Mesendoderm (in vitro differentiated cells): ENCODE data around the gene HMCN2.

Source experiments
- DNase-seq: peaks from one replicate; pipeline ENCODE4 v3.0.0; 2013
- H2AK5ac ChIP-seq: 2 replicates; pipeline ENCODE4 v1.6.1; 2013; ENCODE audit warnings: low read length, inconsistent platforms
- H2BK120ac ChIP-seq: 2 replicates; pipeline ENCODE4 v1.6.1; 2013; ENCODE audit warnings: low read depth, mild to moderate bottlenecking, low read length, moderate library complexity, mixed read lengths
- H2BK15ac ChIP-seq: replicated peaks from 2 replicates; pipeline ENCODE4 v1.6.1; 2013; ENCODE audit warnings: low read depth, mild to moderate bottlenecking, moderate library complexity
- H2BK5ac ChIP-seq: 2 replicates; pipeline ENCODE4 v1.6.1; 2013; ENCODE audit warnings: low read length, inconsistent platforms
- H3K18ac ChIP-seq: 2 replicates; pipeline ENCODE4 v1.6.1; 2013; ENCODE audit warnings: mild to moderate bottlenecking, low read length, mixed read lengths
- H3K23ac ChIP-seq: one replicate; pipeline ENCODE4 v1.6.1; 2013; ENCODE audit warnings: low read length
- H3K27ac ChIP-seq: 2 replicates; pipeline ENCODE4 v1.5.1; 2013; ENCODE audit warnings: low read depth, mild to moderate bottlenecking, inconsistent platforms, low read length, moderate library complexity
- H3K27me3 ChIP-seq: 2 replicates; pipeline ENCODE4 v1.6.1; 2013; ENCODE audit warnings: low read length, control low read depth, mild to moderate bottlenecking, inconsistent platforms; ENCODE audit not compliant: insufficient read depth, poor library complexity
- H3K36me3 ChIP-seq: 2 replicates; pipeline ENCODE4 v1.6.1; 2013; ENCODE audit warnings: low read length, inconsistent platforms; ENCODE audit not compliant: control insufficient read depth, insufficient read depth
- H3K4ac ChIP-seq: one replicate; pipeline ENCODE4 v1.6.1; 2013; ENCODE audit warnings: low read depth, mild to moderate bottlenecking, low read length, moderate library complexity
- H3K4me1 ChIP-seq: 2 replicates; pipeline ENCODE4 v1.6.1; 2013; ENCODE audit warnings: low read depth, low read length, inconsistent platforms; ENCODE audit not compliant: control insufficient read depth
- H3K4me2 ChIP-seq: 2 replicates; pipeline ENCODE4 v1.6.1; 2013; ENCODE audit warnings: low read length
- H3K4me3 ChIP-seq: 2 replicates; pipeline ENCODE4 v1.5.1; 2013; ENCODE audit warnings: mild to moderate bottlenecking, low read length
- H3K56ac ChIP-seq: one replicate; pipeline ENCODE4 v1.6.1; 2013; ENCODE audit warnings: low read length
- H3K79me1 ChIP-seq: 2 replicates; pipeline ENCODE4 v1.6.1; 2013; ENCODE audit warnings: low read length, inconsistent platforms
- H3K79me2 ChIP-seq: 2 replicates; pipeline ENCODE4 v1.6.1; 2013; ENCODE audit warnings: mild to moderate bottlenecking, low read length; ENCODE audit not compliant: control insufficient read depth, insufficient read depth
- H3K9ac ChIP-seq: 2 replicates; pipeline ENCODE4 v1.6.1; 2013; ENCODE audit warnings: low read length, inconsistent platforms
- H4K5ac ChIP-seq: one replicate; pipeline ENCODE4 v1.6.1; 2013; ENCODE audit warnings: low read length
- H4K8ac ChIP-seq: one replicate; pipeline ENCODE4 v1.6.1; 2013; ENCODE audit warnings: low read depth, mild to moderate bottlenecking, control low read depth, low read length, moderate library complexity
- WGBS: extraction: QIAGEN DNeasy Blood & Tissue Kit; methylation state at CpG from one replicate; pipeline ENCODE4 v1.1.7; 2013; ENCODE audit warnings: low lambda C conversion rate, missing lambda C conversion rate; ENCODE audit not compliant: insufficient coverage; ENCODE audit errors: extremely low coverage; 5-methylcytosine and 5-hydroxymethylcytosine counted together

The HMCN2 gene

DNA sequence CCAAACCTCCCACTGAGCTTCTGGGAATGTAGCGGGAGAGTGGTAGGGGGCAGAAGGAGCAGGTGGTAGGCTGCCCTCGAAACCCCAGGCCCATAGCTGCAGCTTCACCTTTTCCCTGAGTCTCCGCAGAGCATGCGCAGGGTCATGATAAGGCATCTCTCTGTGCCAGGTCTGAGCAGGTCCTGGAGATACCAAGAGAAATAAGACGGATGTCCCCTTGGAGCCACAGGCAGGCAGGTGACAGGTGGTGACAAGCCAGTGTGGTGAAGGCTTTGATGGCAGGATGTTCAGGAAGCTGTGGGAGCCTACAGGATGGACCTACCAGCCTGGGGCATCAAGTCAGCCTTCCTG is 68.1 kb downstream of the HMCN2 start:
- Histone ChIP-seq H2AK5ac (no peak overlapping the region), H2BK120ac (no peak overlapping the region), H3K4ac (no peak overlapping the region), H3K4me1 (no peaks in the 10 kb centered on the region), H3K18ac (no peak overlapping the region), H3K36me3 (no peaks in the 10 kb centered on the region), H3K4me2 (no peak overlapping the region), H4K5ac (no peak overlapping the region), H3K27ac (no peak overlapping the region), H3K79me2 (no peaks in the 10 kb centered on the region), H3K23ac (no peak overlapping the region), H3K56ac (no peak overlapping the region), H3K4me3 (no peak overlapping the region), H2BK5ac (no peak overlapping the region), H3K79me1 (no peaks in the 10 kb centered on the region), H2BK15ac (no peak overlapping the region), H4K8ac (no peak overlapping the region), H3K27me3 (no peaks in the 10 kb centered on the region), H3K9ac (no peak overlapping the region)
- no peak for DNase-seq
- no CpG with 5 or more reads among the region's 5 CpGs for WGBS

DNA sequence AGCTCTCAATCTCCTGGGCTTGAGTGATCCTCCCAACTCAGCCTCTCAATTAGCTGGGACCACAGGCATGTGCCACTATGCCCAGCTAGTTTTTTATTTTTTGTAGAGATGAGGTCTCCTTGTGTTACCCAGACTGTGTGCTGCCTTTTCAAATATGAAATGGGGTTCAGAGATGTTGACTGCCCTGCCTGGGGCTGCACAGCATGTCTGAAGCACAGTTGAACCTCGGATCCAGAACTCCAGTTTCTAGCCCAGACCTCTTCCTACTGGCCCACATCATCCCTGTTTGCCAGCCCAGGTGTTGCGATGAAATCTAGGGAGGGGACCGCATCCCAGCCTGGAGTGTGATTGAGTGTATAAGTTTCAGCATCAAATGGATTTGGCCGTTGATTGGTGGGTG is 69.4 kb downstream of the HMCN2 start:
- WGBS, result no CpG with 5 or more reads among the region's 4 CpGs
- no peak overlapping the region for H3K4me2 ChIP-seq
- no peaks in the 10 kb centered on the region for H3K79me2 ChIP-seq
- no peak overlapping the region for H2AK5ac ChIP-seq
- H2BK5ac ChIP-seq, result no peak overlapping the region
- no peak overlapping the region for H2BK120ac ChIP-seq
- H3K79me1 ChIP-seq, result no peaks in the 10 kb centered on the region
- no peak overlapping the region for H4K5ac ChIP-seq
- H2BK15ac ChIP-seq, result no peak overlapping the region
- no peak overlapping the region for H3K4me3 ChIP-seq
- no peaks in the 10 kb centered on the region for H3K36me3 ChIP-seq
- no peak overlapping the region for H3K9ac ChIP-seq
- H3K18ac ChIP-seq, result no peak overlapping the region
- no peak overlapping the region for H4K8ac ChIP-seq
- DNase-seq, result no peak
- H3K27ac ChIP-seq, result no peak overlapping the region
- no peak overlapping the region for H3K4ac ChIP-seq
- no peaks in the 10 kb centered on the region for H3K27me3 ChIP-seq
- no peak overlapping the region for H3K23ac ChIP-seq
- H3K56ac ChIP-seq, result no peak overlapping the region
- no peaks in the 10 kb centered on the region for H3K4me1 ChIP-seq

GRCh38 chr9:130336027-130336610 is 70.6 kb downstream of the HMCN2 start:
- DNase-seq, result no peak
- Histone ChIP-seq H3K36me3 (no peaks in the 10 kb centered on the region), H3K4ac (no peak overlapping the region), H3K79me2 (no peaks in the 10 kb centered on the region), H3K4me2 (no peak overlapping the region), H3K79me1 (no peaks in the 10 kb centered on the region), H2AK5ac (no peak overlapping the region), H2BK15ac (no peak overlapping the region), H3K23ac (no peak overlapping the region), H3K9ac (no peak overlapping the region), H2BK5ac (no peak overlapping the region), H3K27me3 (no peaks in the 10 kb centered on the region), H3K56ac (no peak overlapping the region), H2BK120ac (no peak overlapping the region), H3K4me1 (no peaks in the 10 kb centered on the region), H4K5ac (no peak overlapping the region), H3K4me3 (no peak overlapping the region), H3K27ac (no peak overlapping the region), H3K18ac (no peak overlapping the region), H4K8ac (no peak overlapping the region)
- no CpG with 5 or more reads among the region's 6 CpGs for WGBS

DNA sequence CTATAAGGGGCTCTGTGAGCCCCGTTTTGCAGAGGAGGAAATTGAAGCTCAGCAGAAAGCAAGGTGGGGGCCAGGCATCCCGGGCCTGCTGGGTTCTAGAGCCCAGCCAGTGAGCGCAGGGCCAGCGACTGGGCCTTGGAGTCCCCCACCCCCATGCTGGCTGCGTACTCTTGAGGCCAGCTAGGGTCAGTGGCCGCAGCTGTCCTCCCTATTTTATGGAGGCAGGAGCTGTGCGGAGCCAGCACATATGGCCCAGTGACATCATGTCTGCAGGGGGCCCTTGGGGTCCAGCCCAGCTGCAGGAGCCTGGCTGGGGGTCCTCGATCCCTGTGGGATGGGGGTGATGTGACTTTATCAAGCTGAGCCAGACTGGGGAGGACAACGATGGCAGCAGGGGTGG is 71.3 kb downstream of the HMCN2 start:
- Histone ChIP-seq H3K27me3 (no peaks in the 10 kb centered on the region), H3K4me1 (no peaks in the 10 kb centered on the region), H3K79me2 (no peaks in the 10 kb centered on the region), H3K18ac (no peak overlapping the region), H4K8ac (no peak overlapping the region), H4K5ac (no peak overlapping the region), H3K79me1 (no peaks in the 10 kb centered on the region), H3K4me2 (no peak overlapping the region), H2BK120ac (no peak overlapping the region), H3K4ac (no peak overlapping the region), H3K27ac (no peak overlapping the region), H3K9ac (no peak overlapping the region), H3K23ac (no peak overlapping the region), H2BK15ac (no peak overlapping the region), H3K36me3 (no peaks in the 10 kb centered on the region), H3K4me3 (no peak overlapping the region), H2AK5ac (no peak overlapping the region), H2BK5ac (no peak overlapping the region), H3K56ac (no peak overlapping the region)
- no CpG with 5 or more reads among the region's 9 CpGs for WGBS
- DNase-seq, result no peak

DNA sequence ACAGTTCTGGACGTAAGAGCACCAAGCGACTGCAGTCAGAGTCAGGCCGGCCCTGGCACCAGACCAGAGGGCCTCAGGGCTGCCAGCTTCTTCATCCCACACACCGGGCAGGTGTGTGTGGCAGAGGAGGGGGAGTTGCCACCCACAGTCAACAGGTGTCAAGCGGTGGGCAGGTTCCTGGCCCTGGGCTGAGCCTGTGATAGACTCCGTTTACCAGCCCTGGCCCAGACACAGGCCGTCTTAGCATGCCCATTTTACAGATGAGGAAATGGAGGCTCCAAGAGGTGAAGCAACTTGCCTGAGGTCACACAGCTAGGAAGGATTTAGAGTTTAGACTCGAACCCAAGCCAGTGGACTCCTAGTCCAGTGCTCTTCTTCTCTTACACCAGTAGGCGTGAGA is 71.8 kb downstream of the HMCN2 start:
- no peaks in the 10 kb centered on the region for H3K4me1 ChIP-seq
- H4K5ac ChIP-seq, result no peak overlapping the region
- no peaks in the 10 kb centered on the region for H3K36me3 ChIP-seq
- DNase-seq, result no peak
- H3K4ac ChIP-seq, result no peak overlapping the region
- H2BK120ac ChIP-seq, result no peak overlapping the region
- no peaks in the 10 kb centered on the region for H3K79me2 ChIP-seq
- no peaks in the 10 kb centered on the region for H3K27me3 ChIP-seq
- H2BK15ac ChIP-seq, result no peak overlapping the region
- H3K18ac ChIP-seq, result no peak overlapping the region
- no peaks in the 10 kb centered on the region for H3K79me1 ChIP-seq
- H4K8ac ChIP-seq, result no peak overlapping the region
- no peak overlapping the region for H3K27ac ChIP-seq
- no peak overlapping the region for H3K9ac ChIP-seq
- no peak overlapping the region for H3K56ac ChIP-seq
- no peak overlapping the region for H2AK5ac ChIP-seq
- WGBS, result no CpG with 5 or more reads among the region's 9 CpGs
- no peak overlapping the region for H3K23ac ChIP-seq
- no peak overlapping the region for H2BK5ac ChIP-seq
- no peak overlapping the region for H3K4me3 ChIP-seq
- no peak overlapping the region for H3K4me2 ChIP-seq

- H2BK120ac ChIP-seq, result no peak overlapping the region
- H3K36me3 ChIP-seq, result no peaks in the 10 kb centered on the region
- DNase-seq, result no peak
- no peaks in the 10 kb centered on the region for H3K79me1 ChIP-seq
- no peak overlapping the region for H2BK5ac ChIP-seq
- no peaks in the 10 kb centered on the region for H3K79me2 ChIP-seq
- no peaks in the 10 kb centered on the region for H3K27me3 ChIP-seq
- no peak overlapping the region for H3K18ac ChIP-seq
- H3K23ac ChIP-seq, result no peak overlapping the region
- no peak overlapping the region for H4K5ac ChIP-seq
- no peak overlapping the region for H3K4me3 ChIP-seq
- no peaks in the 10 kb centered on the region for H3K4me1 ChIP-seq
- H3K4ac ChIP-seq, result no peak overlapping the region
- no CpG with 5 or more reads among the region's 16 CpGs for WGBS
- H3K9ac ChIP-seq, result no peak overlapping the region
- H3K27ac ChIP-seq, result no peak overlapping the region
- no peak overlapping the region for H3K4me2 ChIP-seq
- H3K56ac ChIP-seq, result no peak overlapping the region
- no peak overlapping the region for H4K8ac ChIP-seq
- no peak overlapping the region for H2BK15ac ChIP-seq
- H2AK5ac ChIP-seq, result no peak overlapping the region
Measured at GRCh38 chr9:130337784-130338380, 72.3 kb downstream of the HMCN2 start.
